Fibroblast of lung (primary cell): ENCODE data around the gene MOB4. TPM values are rescaled to one million over a fixed set of nuclear protein-coding genes. Genes with fewer than 3 reads are reported as not detected.

Experiments
- DNase-seq, 2 donors: peaks; one replicate each; pipeline versions ENCODE4 v3.0.0 to v3.0.0-alpha.2; 2010; ENCODE audit warnings: low read depth in 2 of 2
- H2AFZ ChIP-seq: 2 replicates; pipeline ENCODE4 v1.5.1; 2012; ENCODE audit warnings: low read length, control low read depth, inconsistent platforms
- H3K27ac ChIP-seq: 2 replicates; pipeline ENCODE4 v1.5.1; 2011; ENCODE audit warnings: low read length, control low read depth; ENCODE audit not compliant: insufficient read depth
- H3K27me3 ChIP-seq: 2 replicates; pipeline ENCODE4 v1.5.1; 2011; ENCODE audit warnings: mild to moderate bottlenecking, low read length; ENCODE audit not compliant: control insufficient read depth, insufficient read depth
- H3K36me3 ChIP-seq: 2 replicates; pipeline ENCODE4 v1.5.1; 2011; ENCODE audit warnings: low read length; ENCODE audit not compliant: control insufficient read depth, insufficient read depth
- H3K4me1 ChIP-seq: 2 replicates; pipeline ENCODE4 v1.5.1; 2011; ENCODE audit warnings: low read length; ENCODE audit not compliant: control insufficient read depth, insufficient read depth; ENCODE audit errors: extremely low read depth
- H3K4me2 ChIP-seq: 2 replicates; pipeline ENCODE4 v1.5.1; 2011; ENCODE audit warnings: low read length, control low read depth; ENCODE audit not compliant: insufficient read depth; ENCODE audit errors: extremely low read depth
- H3K4me3 ChIP-seq, 4 experiments: fragments of 200-600 bp in 1 of 4; sonication (generic) in 1 of 4; replicated peaks in 1 of 4; 2 replicates each; pipeline ENCODE4 v1.5.1; 2011 to 2016; ENCODE audit warnings: low read length in 4 of 4, low read depth in 3 of 4, mild to moderate bottlenecking in 3 of 4, control low read depth in 2 of 4, inconsistent platforms in 1 of 4, mixed read lengths in 1 of 4; ENCODE audit not compliant: insufficient read depth in 1 of 4; ENCODE audit errors: control extremely low read depth in 1 of 4
- H3K79me2 ChIP-seq: 2 replicates; pipeline ENCODE4 v1.5.1; 2012; ENCODE audit warnings: mild to moderate bottlenecking, low read length, inconsistent platforms; ENCODE audit not compliant: control insufficient read depth, insufficient read depth
- H3K9ac ChIP-seq: 2 replicates; pipeline ENCODE4 v1.5.1; 2011; ENCODE audit warnings: mild to moderate bottlenecking, low read length, control low read depth; ENCODE audit not compliant: insufficient read depth
- H3K9me3 ChIP-seq: 2 replicates; pipeline ENCODE4 v1.5.1; 2012; ENCODE audit warnings: low read depth, low read length; ENCODE audit not compliant: control insufficient read depth, insufficient read depth
- H4K20me1 ChIP-seq: 2 replicates; pipeline ENCODE4 v1.5.1; 2011; ENCODE audit warnings: low read length; ENCODE audit not compliant: control insufficient read depth, insufficient read depth; ENCODE audit errors: extremely low read depth
- CTCF ChIP-seq, 2 donors: IDR thresholded peaks in 1 of 2; conservative IDR thresholded peaks in 1 of 2; 1 replicate in 1 of 2; 2 replicates in 1 of 2; pipeline ENCODE4 v1.5.1; 2011 to 2012; ENCODE audit warnings: low read length in 2 of 2, control low read depth in 1 of 2, inconsistent platforms in 1 of 2, low read depth in 1 of 2, mild to moderate bottlenecking in 1 of 2
- EZH2 ChIP-seq: IDR thresholded peaks from 2 replicates; pipeline ENCODE4 v1.5.1; 2012; ENCODE audit warnings: low read length, control low read depth, mild to moderate bottlenecking; ENCODE audit errors: missing control alignments
- polyA plus RNA-seq, 2 donors: library from polyadenylated mRNA; depleted of rRNA in 1 of 2; stranded (reverse) in 1 of 2; unstranded in 1 of 2; fragments of >200 nt; gene quantifications; 2 replicates each; pipeline ENCODE4 v1.2.1, GENCODE V29; 2011 to 2012; ENCODE audit warnings: missing spikeins in 1 of 2
- total RNA-seq: library from RNA; depleted of rRNA; stranded (reverse); fragments of >200 nt; gene quantifications from 2 replicates; pipeline ENCODE4 v1.2.1, GENCODE V29; 2014

Gene MOB4
- total and polyA plus RNA-seq, 2 donors (not counting 1 experiment from before 2014, with no cell fraction given) = 26.6 to 70.5 TPM

GRCh38 chr2:197573608-197574007, 57.7 kb downstream of the MOB4 start:
- no peak overlapping the region for H3K27ac ChIP-seq
- no peaks in the 10 kb centered on the region for H3K9me3 ChIP-seq
- no peaks in the 10 kb centered on the region for H3K79me2 ChIP-seq
- no peaks in the 10 kb centered on the region for H3K36me3 ChIP-seq
- H3K27me3 ChIP-seq = no peaks in the 10 kb centered on the region
- no peak overlapping the region for H3K9ac ChIP-seq
- TF ChIP-seq EZH2 (no peak), CTCF (conservative IDR thresholded peaks at IDR 0.05 in 1 of 2, IDR thresholded peaks at IDR 0.05 in 1 of 2; ENCODE audit: low read depth in 1 of 2, low read length in 2 of 2) (no peak)
- no peak overlapping the region for H2AFZ ChIP-seq
- DNase-seq = no peak
- H3K4me1 ChIP-seq = no peaks in the 10 kb centered on the region
- no peak overlapping the region for H3K4me3 ChIP-seq
- no peaks in the 10 kb centered on the region for H4K20me1 ChIP-seq
- H3K4me2 ChIP-seq = no peak overlapping the region

GRCh38 chr2:197575987-197576386, 60.1 kb downstream of the MOB4 start:
- no peak overlapping the region for H3K9ac ChIP-seq
- no peak overlapping the region for H3K4me2 ChIP-seq

GRCh38 chr2:197576631-197577030, 60.8 kb downstream of the MOB4 start:
- H3K4me2 ChIP-seq = no peak overlapping the region
- peak; percentile 39 to 55 for DNase-seq

More at GRCh38 chr2:197575987-197576386, 60.1 kb downstream of the MOB4 start:
- H3K27me3 ChIP-seq = no peaks in the 10 kb centered on the region
- no peaks in the 10 kb centered on the region for H3K9me3 ChIP-seq
- no peaks in the 10 kb centered on the region for H3K36me3 ChIP-seq
- no peak overlapping the region for H3K4me3 ChIP-seq
- H3K79me2 ChIP-seq = no peaks in the 10 kb centered on the region
- no peak overlapping the region for H3K27ac ChIP-seq
- DNase-seq = peak; percentile 2 to 56
- H4K20me1 ChIP-seq = no peaks in the 10 kb centered on the region
- TF ChIP-seq EZH2 (no peak), CTCF (conservative IDR thresholded peaks at IDR 0.05 in 1 of 2, IDR thresholded peaks at IDR 0.05 in 1 of 2; ENCODE audit: low read depth in 1 of 2, low read length in 2 of 2) (no peak)
- no peak overlapping the region for H2AFZ ChIP-seq
- no peaks in the 10 kb centered on the region for H3K4me1 ChIP-seq

More at GRCh38 chr2:197576631-197577030, 60.8 kb downstream of the MOB4 start:
- TF ChIP-seq CTCF (conservative IDR thresholded peaks at IDR 0.05 in 1 of 2, IDR thresholded peaks at IDR 0.05 in 1 of 2; ENCODE audit: low read depth in 1 of 2, low read length in 2 of 2) (no peak), EZH2 (no peak)
- no peak overlapping the region for H2AFZ ChIP-seq
- H3K4me3 ChIP-seq = no peak overlapping the region
- no peaks in the 10 kb centered on the region for H3K36me3 ChIP-seq
- no peak overlapping the region for H3K27ac ChIP-seq
- H3K79me2 ChIP-seq = no peaks in the 10 kb centered on the region
- no peaks in the 10 kb centered on the region for H4K20me1 ChIP-seq
- no peak overlapping the region for H3K9ac ChIP-seq
- no peaks in the 10 kb centered on the region for H3K27me3 ChIP-seq
- no peaks in the 10 kb centered on the region for H3K4me1 ChIP-seq
- no peaks in the 10 kb centered on the region for H3K9me3 ChIP-seq
